ENCODE data around the gene TCF15. TPM values are rescaled to one million over a fixed set of nuclear protein-coding genes. Genes with fewer than 3 reads are reported as not detected.

TCF15 gene
- total and polyA plus RNA-seq, 2 of the 13 experiments (the other 11 are each of a cell fraction or from before 2014, with no cell fraction given) = not detected

- TF ChIP-seq JUN (CRISPR knock-in tag; IDR thresholded peaks at IDR 0.05) = peak; percentile 79; the same call in 1 of the 2 replicates
- TF ChIP-seq THAP11 (CRISPR knock-in tag; IDR thresholded peaks at IDR 0.05) = peak; percentile 70; the same call in 1 of the 2 replicates
- TF ChIP-seq ZMAT5 (CRISPR knock-in tag; IDR thresholded peaks at IDR 0.05; ENCODE audit: borderline replicate concordance, low read depth) = no peak
- no peak for TF ChIP-seq SMC3 (IDR thresholded peaks at IDR 0.05; ENCODE audit: low read length)
- peak; percentile 63; the same call in 1 of the 2 replicates for TF ChIP-seq BRD4 (CRISPR knock-in tag; IDR thresholded peaks at IDR 0.05)
- no peak for TF ChIP-seq RBAK (CRISPR knock-in tag; IDR thresholded peaks at IDR 0.05)
- no peak; the same call in 1 of the 2 replicates for TF ChIP-seq MXD4 (CRISPR knock-in tag; IDR thresholded peaks at IDR 0.05)
- TF ChIP-seq ZNF564 (CRISPR knock-in tag; IDR thresholded peaks at IDR 0.05) = peak; percentile 92; the same call in 1 of the 2 replicates
- no peak for TF ChIP-seq FOXP1 (IDR thresholded peaks at IDR 0.05)
- TF ChIP-seq FOXP1 (CRISPR knock-in tag; IDR thresholded peaks at IDR 0.05) = 0 out of 2 replicates have a peak, but pooled peaks have one; percentile 14
- TF ChIP-seq CHCHD3 (CRISPR knock-in tag; IDR thresholded peaks at IDR 0.05) = no peak
- TF ChIP-seq ISX (CRISPR knock-in tag; conservative IDR thresholded peaks at IDR 0.05) = no peak
- no peak for TF ChIP-seq ZNF790 (CRISPR knock-in tag; IDR thresholded peaks at IDR 0.05; ENCODE audit: borderline replicate concordance)
- TF ChIP-seq ZNF775 (CRISPR knock-in tag; IDR thresholded peaks at IDR 0.05; ENCODE audit: borderline replicate concordance) = no peak
- TF ChIP-seq RARG (CRISPR knock-in tag; IDR thresholded peaks at IDR 0.05; ENCODE audit: low read depth) = no peak
- peak; percentile 82; the same call in 1 of the 2 replicates for TF ChIP-seq ZNF235 (CRISPR knock-in tag; IDR thresholded peaks at IDR 0.05; ENCODE audit: borderline replicate concordance)
- peak; percentile 61; the same call in 1 of the 2 replicates for TF ChIP-seq KLF15 (CRISPR knock-in tag; IDR thresholded peaks at IDR 0.05; ENCODE audit: borderline replicate concordance)
- TF ChIP-seq YY1 (IDR thresholded peaks at IDR 0.05; ENCODE audit: insufficient read depth, insufficient replicate concordance, low read depth, low read length) = peak; percentile 65
- TF ChIP-seq AGO1 (IDR thresholded peaks at IDR 0.05; ENCODE audit: low read depth, low read length, poor library complexity, severe bottlenecking) = no peak
- 0 out of 2 replicates have a peak, but pooled peaks have one; percentile 1 for TF ChIP-seq ZNF432 (CRISPR knock-in tag; IDR thresholded peaks at IDR 0.05; ENCODE audit: borderline replicate concordance)
- peak; percentile 65; the same call in 1 of the 2 replicates for TF ChIP-seq YEATS4 (CRISPR knock-in tag; IDR thresholded peaks at IDR 0.05; ENCODE audit: borderline replicate concordance)
- no peak for TF ChIP-seq SMYD3 (CRISPR knock-in tag; IDR thresholded peaks at IDR 0.05)
- TF ChIP-seq PHF21A (CRISPR knock-in tag; IDR thresholded peaks at IDR 0.05) = peak; percentile 62
- TF ChIP-seq HBP1 (CRISPR knock-in tag; IDR thresholded peaks at IDR 0.05; ENCODE audit: low read depth) = no peak
- no peak for TF ChIP-seq ZNF232 (CRISPR knock-in tag; IDR thresholded peaks at IDR 0.05; ENCODE audit: borderline replicate concordance)
- TF ChIP-seq TCF7 (IDR thresholded peaks at IDR 0.05; ENCODE audit: low read depth) = peak; percentile 66; the same call in 1 of the 2 replicates
Measured at GRCh38 chr20:642398-643174, 32.5 kb upstream of the TCF15 start (continued).

Data from HepG2 (cell line).